Ishikawa (cell line): ENCODE data around the gene DNAH7.

Experiments used
- CEBPB ChIP-seq: IDR thresholded peaks from 2 replicates; pipeline ENCODE4 v1.6.1; 2012
- CREB1 ChIP-seq: IDR thresholded peaks from 2 replicates; pipeline ENCODE4 v1.6.1; 2012; ENCODE audit warnings: low read depth
- EGR1 ChIP-seq: IDR thresholded peaks from 2 replicates; pipeline ENCODE4 v1.6.1; 2012
- EP300 ChIP-seq: IDR thresholded peaks from 2 replicates; pipeline ENCODE4 v1.6.1; 2012; ENCODE audit warnings: borderline replicate concordance
- MAX ChIP-seq: IDR thresholded peaks from 2 replicates; pipeline ENCODE4 v1.6.1; 2012
- NFIC ChIP-seq: IDR thresholded peaks from 2 replicates; pipeline ENCODE4 v1.6.1; 2012
- RAD21 ChIP-seq: IDR thresholded peaks from 2 replicates; pipeline ENCODE4 v1.6.1; 2012; ENCODE audit warnings: low read depth
- REST ChIP-seq: IDR thresholded peaks from 2 replicates; pipeline ENCODE4 v1.6.1; 2012; ENCODE audit warnings: low read depth, mild to moderate bottlenecking
- TAF1 ChIP-seq: IDR thresholded peaks from 2 replicates; pipeline ENCODE4 v1.6.1; 2012; ENCODE audit warnings: low read depth, mild to moderate bottlenecking
- TEAD4 ChIP-seq: IDR thresholded peaks from 2 replicates; pipeline ENCODE4 v1.6.1; 2012
- USF1 ChIP-seq: IDR thresholded peaks from 2 replicates; pipeline ENCODE4 v1.6.1; 2012
- YY1 ChIP-seq: IDR thresholded peaks from 2 replicates; pipeline ENCODE4 v1.6.1; 2012; ENCODE audit warnings: low read depth
- ZBTB7A ChIP-seq: IDR thresholded peaks from 2 replicates; pipeline ENCODE4 v1.6.1; 2012; ENCODE audit warnings: low read depth

- TF ChIP-seq USF1 (no peak), NFIC (no peak), TAF1 (no peak), TEAD4 (no peak), EP300 (no peak), RAD21 (no peak), CEBPB (no peak), YY1 (no peak), CREB1 (no peak), EGR1 (no peak), MAX (no peak), ZBTB7A (no peak), REST (no peak)
Observed at GRCh38 chr2:195945056-195945455, 123.6 kb downstream of the DNAH7 start.
